Vagina (tissue), 2 donors: ENCODE results near the gene FAM124A. TPM values are rescaled to one million over a fixed set of nuclear protein-coding genes. Genes with fewer than 3 reads are reported as not detected.
A peak's percentile ranks its signal among the peaks of the same experiment; 100 is the strongest.

Source experiments
- DNase-seq, 2 donors: peaks; one replicate each; pipeline ENCODE4 v3.0.0-alpha.2; 2017; ENCODE audit errors: extremely low spot score in 2 of 2
- H3K27ac ChIP-seq: fragments of 200-600 bp; sonication (generic); one replicate; pipeline ENCODE4 v1.5.1; 2019
- H3K27me3 ChIP-seq: fragments of 200-600 bp; sonication (generic); one replicate; pipeline ENCODE4 v1.5.1; 2019
- H3K36me3 ChIP-seq, 2 donors: fragments of 200-600 bp; sonication (generic); one replicate each; pipeline ENCODE4 v1.5.1; 2017 to 2019
- H3K4me1 ChIP-seq: fragments of 200-600 bp; sonication (generic); one replicate; pipeline ENCODE4 v1.5.1; 2019
- H3K4me3 ChIP-seq, 2 donors: fragments of 200-600 bp; sonication (generic); 1 replicate in 1 of 2; 2 replicates in 1 of 2; pipeline ENCODE4 v1.5.1; 2016 to 2019
- H3K9me3 ChIP-seq: fragments of 200-600 bp; sonication (generic); one replicate; pipeline ENCODE4 v1.5.1; 2019
- POLR2A ChIP-seq, 2 donors: fragments of 450-650 bp; IDR thresholded peaks; one replicate each; pipeline ENCODE4 v1.6.1; 2017; ENCODE audit warnings: antibody characterized with exemption in 2 of 2, mild to moderate bottlenecking in 2 of 2, moderate library complexity in 2 of 2
- POLR2AphosphoS5 ChIP-seq, 2 donors: sonication (generic); formaldehyde crosslinking; IDR thresholded peaks; one replicate each; pipeline ENCODE4 v1.9.0; 2017; ENCODE audit warnings: antibody characterized with exemption in 2 of 2, mild to moderate bottlenecking in 2 of 2, low read depth in 1 of 2; ENCODE audit not compliant: insufficient read depth in 1 of 2
- intact Hi-C: fragments of 100-400 bp; cut with DNase I; formaldehyde crosslinking; loops from one replicate; pipeline ENCODE4 v1.15.1; 2023
- total RNA-seq: library from RNA; depleted of rRNA; stranded (reverse); fragments of >200 nt; gene quantifications from one replicate; pipeline ENCODE4 v1.2.3, GENCODE V29; 2016
- TF ChIP-seq, protein P1 (sequence below), 3 experiments: fragments of 450-650 bp in 2 of 3; fragments of 200-600 bp in 1 of 3; sonication (generic) in 1 of 3; IDR thresholded peaks; one replicate each; pipeline ENCODE4 v1.5.1; 2017 to 2019; ENCODE audit warnings: antibody characterized with exemption in 3 of 3, mild to moderate bottlenecking in 2 of 3, moderate library complexity in 2 of 3

Gene FAM124A
- total RNA-seq, 1 donor from 2014 or later, result 5.4 TPM

DNA sequence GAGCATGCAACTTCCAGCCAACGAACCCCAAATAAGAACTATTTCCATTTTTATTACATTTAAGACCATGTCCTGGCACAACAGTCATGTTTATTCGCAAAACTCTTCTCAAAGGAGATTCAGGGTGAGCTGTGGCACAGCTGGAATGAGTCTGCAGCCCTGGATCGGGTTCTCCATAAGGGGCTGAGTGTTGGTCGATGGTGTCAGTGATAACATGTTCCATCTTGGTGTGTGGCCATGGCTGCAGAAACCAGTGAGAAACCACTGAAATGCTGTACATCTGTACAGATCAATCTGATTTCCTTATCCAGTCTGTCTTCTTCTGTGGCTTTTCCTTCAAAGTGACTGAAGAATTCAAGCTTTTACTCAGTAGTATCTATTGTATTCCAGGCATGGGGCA is 15.2 kb downstream of the FAM124A start:
- no peaks in the 10 kb centered on the region for H3K27me3 ChIP-seq
- no peaks in the 10 kb centered on the region for H3K9me3 ChIP-seq
- TF ChIP-seq POLR2AphosphoS5 (IDR thresholded peaks at IDR 0.05; ENCODE audit: insufficient read depth in 1 of 2, low read depth in 1 of 2), result no peak
- TF ChIP-seq POLR2A (IDR thresholded peaks at IDR 0.05), result no peak
- TF ChIP-seq, protein P1, sequence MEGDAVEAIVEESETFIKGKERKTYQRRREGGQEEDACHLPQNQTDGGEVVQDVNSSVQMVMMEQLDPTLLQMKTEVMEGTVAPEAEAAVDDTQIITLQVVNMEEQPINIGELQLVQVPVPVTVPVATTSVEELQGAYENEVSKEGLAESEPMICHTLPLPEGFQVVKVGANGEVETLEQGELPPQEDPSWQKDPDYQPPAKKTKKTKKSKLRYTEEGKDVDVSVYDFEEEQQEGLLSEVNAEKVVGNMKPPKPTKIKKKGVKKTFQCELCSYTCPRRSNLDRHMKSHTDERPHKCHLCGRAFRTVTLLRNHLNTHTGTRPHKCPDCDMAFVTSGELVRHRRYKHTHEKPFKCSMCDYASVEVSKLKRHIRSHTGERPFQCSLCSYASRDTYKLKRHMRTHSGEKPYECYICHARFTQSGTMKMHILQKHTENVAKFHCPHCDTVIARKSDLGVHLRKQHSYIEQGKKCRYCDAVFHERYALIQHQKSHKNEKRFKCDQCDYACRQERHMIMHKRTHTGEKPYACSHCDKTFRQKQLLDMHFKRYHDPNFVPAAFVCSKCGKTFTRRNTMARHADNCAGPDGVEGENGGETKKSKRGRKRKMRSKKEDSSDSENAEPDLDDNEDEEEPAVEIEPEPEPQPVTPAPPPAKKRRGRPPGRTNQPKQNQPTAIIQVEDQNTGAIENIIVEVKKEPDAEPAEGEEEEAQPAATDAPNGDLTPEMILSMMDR (IDR thresholded peaks at IDR 0.05), result no peak
- no peaks in the 10 kb centered on the region for H3K36me3 ChIP-seq
- no peak overlapping the region for H3K27ac ChIP-seq
- H3K4me3 ChIP-seq, result no peak overlapping the region
- DNase-seq, result no peak
- intact Hi-C loops, result no loop called here
- no peaks in the 10 kb centered on the region for H3K4me1 ChIP-seq

DNA sequence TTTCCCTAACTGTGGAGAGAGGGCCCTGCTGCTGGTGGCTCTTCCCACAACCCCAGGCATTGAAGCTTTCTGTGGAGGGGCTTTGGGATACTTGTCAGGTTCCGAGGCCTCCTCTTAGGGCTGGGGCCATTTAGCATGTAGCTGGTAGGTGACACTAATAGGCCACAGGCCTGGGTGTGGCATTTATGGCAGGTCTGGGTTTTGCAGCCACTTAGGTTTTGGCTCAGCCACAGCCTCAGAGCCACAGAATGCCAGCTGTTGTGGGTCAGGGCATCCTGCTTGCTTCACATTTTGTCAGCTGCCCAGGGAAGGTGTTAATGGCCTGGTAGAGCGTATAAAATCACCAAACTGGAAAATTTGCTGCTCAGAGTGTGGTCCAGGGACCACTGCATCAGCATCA is 15.7 kb downstream of the FAM124A start:
- Histone ChIP-seq H3K27me3 (no peaks in the 10 kb centered on the region), H3K4me1 (no peaks in the 10 kb centered on the region), H3K36me3 (no peaks in the 10 kb centered on the region), H3K9me3 (no peaks in the 10 kb centered on the region), H3K27ac (no peak overlapping the region), H3K4me3 (no peak overlapping the region)
- TF ChIP-seq POLR2A (IDR thresholded peaks at IDR 0.05) (no peak), POLR2AphosphoS5 (IDR thresholded peaks at IDR 0.05; ENCODE audit: insufficient read depth in 1 of 2, low read depth in 1 of 2) (no peak)
- TF ChIP-seq, protein P1 (IDR thresholded peaks at IDR 0.05), result no peak
- no peak for DNase-seq
- intact Hi-C loops, result no loop called here

DNA sequence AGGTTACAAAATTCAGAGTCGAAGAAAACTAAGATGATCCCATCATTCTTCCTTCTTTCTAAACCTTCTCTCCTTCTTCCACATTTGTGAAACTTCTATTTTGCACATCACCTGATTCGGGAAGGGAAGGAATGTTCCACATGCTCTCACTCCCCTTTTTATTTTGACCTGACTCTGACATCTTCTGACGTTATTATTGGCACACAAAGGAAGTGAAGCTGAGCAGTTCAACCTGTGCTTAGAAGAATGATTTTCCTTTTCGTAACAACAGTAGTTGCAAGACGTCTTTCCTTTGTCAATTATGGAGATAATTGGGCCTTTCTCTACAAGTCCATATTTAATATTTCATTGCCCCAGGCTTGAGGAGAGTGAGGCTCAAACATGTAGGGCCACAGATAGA is 18.0 kb downstream of the FAM124A start:
- Histone ChIP-seq H3K4me1 (no peaks in the 10 kb centered on the region), H3K36me3 (no peaks in the 10 kb centered on the region), H3K27me3 (no peaks in the 10 kb centered on the region), H3K9me3 (no peaks in the 10 kb centered on the region), H3K4me3 (no peak overlapping the region), H3K27ac (no peak overlapping the region)
- intact Hi-C loops, result no loop called here
- no peak for DNase-seq
- TF ChIP-seq POLR2AphosphoS5 (IDR thresholded peaks at IDR 0.05; ENCODE audit: insufficient read depth in 1 of 2, low read depth in 1 of 2), result peak in 1 of 2 donors; percentile 30
- TF ChIP-seq, protein P1 (IDR thresholded peaks at IDR 0.05), result no peak

DNA sequence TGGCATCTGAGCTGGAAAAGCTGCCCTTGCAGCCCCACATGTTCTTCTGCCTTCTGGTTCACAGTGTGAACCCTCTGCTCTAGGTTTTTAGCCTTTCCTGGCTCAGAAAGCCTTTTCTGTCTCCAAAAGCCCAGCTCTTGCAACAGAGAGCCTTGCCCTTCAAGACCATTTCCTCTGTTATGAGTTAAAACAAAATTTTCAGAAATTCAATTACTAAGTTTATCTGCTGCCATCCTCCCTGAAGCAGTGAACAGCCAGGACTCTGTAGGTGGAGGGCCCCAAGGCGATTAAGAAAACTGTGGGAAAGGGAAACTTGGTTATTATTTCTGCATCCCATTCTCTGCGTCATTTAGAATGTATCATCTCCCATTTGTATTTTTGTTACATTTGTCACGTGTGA is 18.8 kb downstream of the FAM124A start:
- Histone ChIP-seq H3K36me3 (no peaks in the 10 kb centered on the region), H3K9me3 (no peaks in the 10 kb centered on the region), H3K27me3 (no peaks in the 10 kb centered on the region), H3K4me3 (no peak overlapping the region), H3K27ac (no peak overlapping the region), H3K4me1 (no peaks in the 10 kb centered on the region)
- DNase-seq, result no peak
- no peak for TF ChIP-seq POLR2AphosphoS5 (IDR thresholded peaks at IDR 0.05; ENCODE audit: insufficient read depth in 1 of 2, low read depth in 1 of 2)
- TF ChIP-seq, protein P1 (IDR thresholded peaks at IDR 0.05), result no peak
- no peak for TF ChIP-seq POLR2A (IDR thresholded peaks at IDR 0.05)
- intact Hi-C loops, result no loop called here

DNA sequence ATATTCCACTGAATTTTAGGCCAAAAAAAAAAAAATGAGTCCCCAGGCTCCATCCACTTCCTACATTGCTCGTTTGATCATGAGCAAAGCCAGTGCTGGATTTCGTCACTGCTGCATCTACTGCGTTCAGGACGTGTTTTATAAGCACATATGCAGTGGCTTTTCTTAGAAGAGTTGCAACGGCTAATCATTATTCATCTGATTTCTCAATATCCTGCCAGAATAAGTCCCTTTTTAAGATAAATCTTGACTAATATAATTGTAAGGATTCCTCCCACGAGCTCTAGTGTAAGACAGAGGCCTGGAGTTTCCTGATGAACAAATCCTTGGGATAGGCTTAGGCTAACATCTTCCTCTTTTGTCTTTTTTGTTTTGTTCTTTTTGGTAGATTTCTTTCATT is 19.5 kb downstream of the FAM124A start:
- intact Hi-C loops, result no loop called here
- H3K4me1 ChIP-seq, result no peaks in the 10 kb centered on the region
- H3K36me3 ChIP-seq, result no peaks in the 10 kb centered on the region
- DNase-seq, result no peak
- H3K4me3 ChIP-seq, result no peak overlapping the region
- no peak overlapping the region for H3K27ac ChIP-seq
- TF ChIP-seq POLR2A (IDR thresholded peaks at IDR 0.05), result no peak
- TF ChIP-seq, protein P1 (IDR thresholded peaks at IDR 0.05), result no peak
- TF ChIP-seq POLR2AphosphoS5 (IDR thresholded peaks at IDR 0.05; ENCODE audit: insufficient read depth in 1 of 2, low read depth in 1 of 2), result no peak
- no peaks in the 10 kb centered on the region for H3K27me3 ChIP-seq
- no peaks in the 10 kb centered on the region for H3K9me3 ChIP-seq
